Keratinocyte (primary cell): ENCODE data around the gene GALNT2. TPM values are rescaled to one million over a fixed set of nuclear protein-coding genes. Genes with fewer than 3 reads are reported as not detected.

ENCODE experiments used
- DNase-seq: peaks from one replicate; pipeline ENCODE4 v3.0.0-alpha.2; 2011; ENCODE audit warnings: low read depth, missing footprints, low spot score
- FAIRE-seq: peaks from 2 replicates; lab custom pipeline; 2011; peaks lifted over from hg19 to GRCh38; lab: Jason Lieb, UNC
- H2AFZ ChIP-seq: 2 replicates; pipeline ENCODE4 v1.6.0; 2012; ENCODE audit warnings: low read length, control low read depth, inconsistent platforms; ENCODE audit not compliant: control insufficient read depth
- H3K27ac ChIP-seq: 2 replicates; pipeline ENCODE4 v1.5.1; 2011; ENCODE audit warnings: low read length; ENCODE audit not compliant: control insufficient read depth, insufficient read depth
- H3K27me3 ChIP-seq: 3 replicates; pipeline ENCODE4 v1.6.0; 2011; ENCODE audit warnings: low read length; ENCODE audit not compliant: control insufficient read depth, insufficient read depth; ENCODE audit errors: extremely low read depth
- H3K36me3 ChIP-seq, 2 experiments: 2 replicates in 1 of 2; 3 replicates in 1 of 2; pipeline ENCODE4 v1.5.1; 2011; ENCODE audit warnings: low read length in 2 of 2, mild to moderate bottlenecking in 1 of 2; ENCODE audit not compliant: control insufficient read depth in 2 of 2, insufficient read depth in 2 of 2; ENCODE audit errors: extremely low read depth in 1 of 2
- H3K4me1 ChIP-seq: 3 replicates; pipeline ENCODE4 v1.5.1; 2011; ENCODE audit warnings: low read length; ENCODE audit not compliant: control insufficient read depth, insufficient read depth; ENCODE audit errors: extremely low read depth
- H3K4me2 ChIP-seq: 3 replicates; pipeline ENCODE4 v1.6.0; 2011; ENCODE audit warnings: low read depth, low read length; ENCODE audit not compliant: control insufficient read depth, insufficient read depth; ENCODE audit errors: extremely low read depth
- H3K4me3 ChIP-seq, 3 experiments: fragments of 200-600 bp in 1 of 3; sonication (generic) in 1 of 3; 2 replicates in 2 of 3; 3 replicates in 1 of 3; pipeline ENCODE4 v1.5.1; 2011 to 2016; ENCODE audit warnings: low read length in 3 of 3, mild to moderate bottlenecking in 3 of 3, control low read depth in 2 of 3, inconsistent platforms in 1 of 3, low read depth in 1 of 3, mixed read lengths in 1 of 3, mixed run types in 1 of 3, moderate library complexity in 1 of 3; ENCODE audit not compliant: control insufficient read depth in 2 of 3, insufficient read depth in 2 of 3; ENCODE audit errors: extremely low read depth in 1 of 3
- H3K79me2 ChIP-seq: 2 replicates; pipeline ENCODE4 v1.6.0; 2012; ENCODE audit warnings: low read length; ENCODE audit not compliant: control insufficient read depth, insufficient read depth
- H3K9ac ChIP-seq: 3 replicates; pipeline ENCODE4 v1.6.0; 2011; ENCODE audit warnings: low read length; ENCODE audit not compliant: control insufficient read depth, insufficient read depth; ENCODE audit errors: extremely low read depth
- H3K9me1 ChIP-seq: 3 replicates; pipeline ENCODE4 v1.6.0; 2011; ENCODE audit warnings: low read length; ENCODE audit not compliant: control insufficient read depth, insufficient read depth; ENCODE audit errors: extremely low read depth
- H3K9me3 ChIP-seq: 2 replicates; pipeline ENCODE4 v1.5.1; 2012; ENCODE audit warnings: low read depth, low read length; ENCODE audit not compliant: control insufficient read depth
- H4K20me1 ChIP-seq: 3 replicates; pipeline ENCODE4 v1.6.0; 2011; ENCODE audit warnings: low read length; ENCODE audit not compliant: control insufficient read depth, insufficient read depth; ENCODE audit errors: extremely low read depth
- EZH2 ChIP-seq: IDR thresholded peaks from one replicate; pipeline ENCODE4 v1.6.1; 2012; ENCODE audit warnings: inconsistent platforms, mild to moderate bottlenecking, low read length, moderate library complexity
- dilution Hi-C: fragments of 300-500 bp; cut with MboI; formaldehyde crosslinking; loops from one replicate; pipeline ENCODE4 v1.7.0; 2020; ENCODE audit warnings: low sequenced_read_pairs; ENCODE audit not compliant: extremely low pct_ligation_motif_present
- polyA plus RNA-seq, 5 experiments: library from polyadenylated mRNA; depleted of rRNA in 3 of 5; stranded (reverse) in 3 of 5; stranded (forward) in 1 of 5; unstranded in 1 of 5; fragments of >200 nt; gene quantifications; 1 replicate in 1 of 5; 2 replicates in 3 of 5; 3 replicates in 1 of 5; pipeline versions ENCODE4 v1.2.1 to v1.2.3, GENCODE V29; 2011 to 2012; ENCODE audit warnings: missing spikeins in 2 of 5, low read depth in 1 of 5, low replicate concordance in 1 of 5
- TF ChIP-seq, protein P1 (sequence below), 3 experiments: IDR thresholded peaks in 1 of 3; conservative IDR thresholded peaks in 1 of 3; optimal IDR thresholded peaks in 1 of 3; 2 replicates in 2 of 3; 3 replicates in 1 of 3; pipeline versions ENCODE3 to v1.5.1; 2011; ENCODE audit warnings: low read length in 3 of 3, mild to moderate bottlenecking in 3 of 3, moderate library complexity in 2 of 3, control low read depth in 1 of 3, inconsistent platforms in 1 of 3; ENCODE audit not compliant: insufficient read depth in 2 of 3; ENCODE audit errors: extremely low read depth in 1 of 3

Gene GALNT2
- polyA plus RNA-seq, 1 donor (not counting 4 experiments of a cell fraction or from before 2014, with no cell fraction given): 61.7 TPM

DNA sequence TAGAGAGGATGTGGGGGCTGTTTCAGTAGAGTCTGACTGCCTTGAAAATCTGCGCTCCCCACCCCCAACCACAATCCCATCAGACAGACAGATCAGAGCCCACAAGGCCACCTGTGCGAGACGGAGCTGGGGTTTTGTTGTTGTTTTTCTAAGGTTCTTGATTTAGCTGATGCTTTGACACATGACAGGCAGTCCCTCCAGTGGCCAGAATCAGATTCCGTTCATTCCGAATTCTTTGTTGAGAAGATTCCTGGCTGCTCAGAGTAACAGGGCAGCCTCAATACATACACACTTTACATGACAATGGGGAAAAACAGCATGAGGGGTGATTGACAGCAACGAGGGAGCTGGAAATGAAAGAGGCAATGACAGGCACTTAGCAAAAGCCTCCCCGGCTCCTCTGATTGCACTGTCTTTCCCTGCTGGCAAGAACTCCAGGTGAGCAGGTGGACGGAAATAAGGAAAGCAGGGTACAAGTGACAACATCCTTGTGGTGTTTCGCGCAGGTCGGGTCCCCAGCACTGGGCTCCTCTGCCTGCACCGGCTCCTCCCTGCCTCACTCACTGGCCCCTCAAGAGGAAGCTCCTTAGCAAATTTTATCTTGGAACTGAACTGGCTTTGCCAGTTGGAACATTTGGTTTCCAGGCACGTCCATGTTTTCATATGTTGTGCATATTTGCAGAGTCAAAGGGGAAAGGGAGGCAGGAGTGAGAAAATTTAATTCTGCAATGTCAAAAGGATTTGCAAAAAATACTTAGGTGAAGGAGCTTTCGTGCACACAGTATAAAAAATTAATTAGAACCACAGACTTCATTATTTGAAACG is 210.4 kb downstream of the GALNT2 start:
- H3K27me3 ChIP-seq: no peaks in the 10 kb centered on the region
- FAIRE-seq (no peak), DNase-seq (no peak)
- no peak overlapping the region for H2AFZ ChIP-seq
- no peak overlapping the region for H3K4me2 ChIP-seq
- H3K9me3 ChIP-seq: no peaks in the 10 kb centered on the region
- no peaks in the 10 kb centered on the region for H3K9me1 ChIP-seq
- dilution Hi-C loops: no loop called here
- peaks cover 3% of the 10 kb centered on the region for H4K20me1 ChIP-seq
- H3K4me1 ChIP-seq: no peaks in the 10 kb centered on the region
- H3K27ac ChIP-seq: no peak overlapping the region
- no peak overlapping the region for H3K4me3 ChIP-seq
- peaks cover 20 to 36% of the 10 kb centered on the region in 2 experiments for H3K36me3 ChIP-seq
- no peak overlapping the region for H3K9ac ChIP-seq
- no peaks in the 10 kb centered on the region for H3K79me2 ChIP-seq
- no peak for TF ChIP-seq EZH2
- TF ChIP-seq, protein P1, sequence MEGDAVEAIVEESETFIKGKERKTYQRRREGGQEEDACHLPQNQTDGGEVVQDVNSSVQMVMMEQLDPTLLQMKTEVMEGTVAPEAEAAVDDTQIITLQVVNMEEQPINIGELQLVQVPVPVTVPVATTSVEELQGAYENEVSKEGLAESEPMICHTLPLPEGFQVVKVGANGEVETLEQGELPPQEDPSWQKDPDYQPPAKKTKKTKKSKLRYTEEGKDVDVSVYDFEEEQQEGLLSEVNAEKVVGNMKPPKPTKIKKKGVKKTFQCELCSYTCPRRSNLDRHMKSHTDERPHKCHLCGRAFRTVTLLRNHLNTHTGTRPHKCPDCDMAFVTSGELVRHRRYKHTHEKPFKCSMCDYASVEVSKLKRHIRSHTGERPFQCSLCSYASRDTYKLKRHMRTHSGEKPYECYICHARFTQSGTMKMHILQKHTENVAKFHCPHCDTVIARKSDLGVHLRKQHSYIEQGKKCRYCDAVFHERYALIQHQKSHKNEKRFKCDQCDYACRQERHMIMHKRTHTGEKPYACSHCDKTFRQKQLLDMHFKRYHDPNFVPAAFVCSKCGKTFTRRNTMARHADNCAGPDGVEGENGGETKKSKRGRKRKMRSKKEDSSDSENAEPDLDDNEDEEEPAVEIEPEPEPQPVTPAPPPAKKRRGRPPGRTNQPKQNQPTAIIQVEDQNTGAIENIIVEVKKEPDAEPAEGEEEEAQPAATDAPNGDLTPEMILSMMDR (optimal IDR thresholded peaks at IDR 0.05 in 1 of 3, IDR thresholded peaks at IDR 0.05 in 1 of 3, conservative IDR thresholded peaks at IDR 0.05 in 1 of 3; ENCODE audit: extremely low read depth in 1 of 3, insufficient read depth in 2 of 3, low read length in 3 of 3): no peak

DNA sequence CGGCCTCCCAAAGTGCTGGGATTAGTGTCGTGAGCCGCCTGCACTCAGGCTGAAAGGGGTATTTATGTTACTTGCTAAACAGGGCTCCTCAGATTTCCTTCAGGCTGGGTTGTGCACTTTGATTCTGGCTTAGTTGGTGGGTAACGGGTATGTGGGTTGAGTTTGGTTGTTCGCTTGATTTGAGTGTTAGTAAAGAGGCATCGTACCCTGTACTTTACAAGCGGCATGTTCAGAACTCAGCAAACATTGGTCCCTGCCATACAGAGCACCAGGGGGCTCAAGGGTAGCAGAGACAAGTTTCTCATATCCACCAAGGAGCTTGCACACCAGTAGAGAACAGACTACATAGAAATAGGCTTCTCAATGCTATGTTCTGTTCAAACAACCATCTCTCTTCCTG is 211.3 kb downstream of the GALNT2 start:
- Histone ChIP-seq H3K4me3 (no peak overlapping the region), H3K4me1 (no peaks in the 10 kb centered on the region), H4K20me1 (peaks cover 2% of the 10 kb centered on the region), H2AFZ (no peak overlapping the region), H3K9me1 (no peaks in the 10 kb centered on the region), H3K27ac (no peak overlapping the region), H3K9ac (no peak overlapping the region), H3K79me2 (no peaks in the 10 kb centered on the region), H3K27me3 (no peaks in the 10 kb centered on the region), H3K36me3 (peaks cover 17 to 35% of the 10 kb centered on the region in 2 experiments), H3K9me3 (no peaks in the 10 kb centered on the region), H3K4me2 (no peak overlapping the region)
- dilution Hi-C loops: no loop called here
- no peak for FAIRE-seq
- no peak for DNase-seq
- TF ChIP-seq, protein P1 (optimal IDR thresholded peaks at IDR 0.05 in 1 of 3, IDR thresholded peaks at IDR 0.05 in 1 of 3, conservative IDR thresholded peaks at IDR 0.05 in 1 of 3; ENCODE audit: extremely low read depth in 1 of 3, insufficient read depth in 2 of 3, low read length in 3 of 3): no peak
- no peak for TF ChIP-seq EZH2
